ENCODE measurements around the gene G6PD.

Gene G6PD

GRCh38 chrX:154487518-154488290, 58.9 kb downstream of the G6PD start:
- no peak for DNase-seq (ENCODE audit: low read depth)
- H3K4me3 ChIP-seq (ENCODE audit: control insufficient read depth, low read depth, low read length), result no peak overlapping the region
- TF ChIP-seq, protein P1, sequence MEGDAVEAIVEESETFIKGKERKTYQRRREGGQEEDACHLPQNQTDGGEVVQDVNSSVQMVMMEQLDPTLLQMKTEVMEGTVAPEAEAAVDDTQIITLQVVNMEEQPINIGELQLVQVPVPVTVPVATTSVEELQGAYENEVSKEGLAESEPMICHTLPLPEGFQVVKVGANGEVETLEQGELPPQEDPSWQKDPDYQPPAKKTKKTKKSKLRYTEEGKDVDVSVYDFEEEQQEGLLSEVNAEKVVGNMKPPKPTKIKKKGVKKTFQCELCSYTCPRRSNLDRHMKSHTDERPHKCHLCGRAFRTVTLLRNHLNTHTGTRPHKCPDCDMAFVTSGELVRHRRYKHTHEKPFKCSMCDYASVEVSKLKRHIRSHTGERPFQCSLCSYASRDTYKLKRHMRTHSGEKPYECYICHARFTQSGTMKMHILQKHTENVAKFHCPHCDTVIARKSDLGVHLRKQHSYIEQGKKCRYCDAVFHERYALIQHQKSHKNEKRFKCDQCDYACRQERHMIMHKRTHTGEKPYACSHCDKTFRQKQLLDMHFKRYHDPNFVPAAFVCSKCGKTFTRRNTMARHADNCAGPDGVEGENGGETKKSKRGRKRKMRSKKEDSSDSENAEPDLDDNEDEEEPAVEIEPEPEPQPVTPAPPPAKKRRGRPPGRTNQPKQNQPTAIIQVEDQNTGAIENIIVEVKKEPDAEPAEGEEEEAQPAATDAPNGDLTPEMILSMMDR (conservative IDR thresholded peaks at IDR 0.05; ENCODE audit: control insufficient read depth, insufficient read depth, low read depth, low read length), result no peak

- H3K4me3 ChIP-seq (ENCODE audit: control insufficient read depth, low read depth, low read length), result peak within 1 kb of the TSS; percentile 49
- DNase-seq (ENCODE audit: low read depth), result peak; percentile 36
- TF ChIP-seq, protein P1 (conservative IDR thresholded peaks at IDR 0.05; ENCODE audit: control insufficient read depth, insufficient read depth, low read depth, low read length), result no peak
Observed at GRCh38 chrX:154486396-154487207, 60.0 kb downstream of the G6PD start, which contains the start of gene UBL4A. Gene UBL4A, minus strand, starts transcription at chrX:154486615. Its CDS starts 31 bp downstream, at chrX:154486584.

GRCh38 chrX:154486052-154486395, 60.6 kb downstream of the G6PD start:
- DNase-seq (ENCODE audit: low read depth), result no peak
- H3K4me3 ChIP-seq (ENCODE audit: control insufficient read depth, low read depth, low read length), result peak overlapping the region; percentile 49
- TF ChIP-seq, protein P1 (conservative IDR thresholded peaks at IDR 0.05; ENCODE audit: control insufficient read depth, insufficient read depth, low read depth, low read length), result no peak

DNA sequence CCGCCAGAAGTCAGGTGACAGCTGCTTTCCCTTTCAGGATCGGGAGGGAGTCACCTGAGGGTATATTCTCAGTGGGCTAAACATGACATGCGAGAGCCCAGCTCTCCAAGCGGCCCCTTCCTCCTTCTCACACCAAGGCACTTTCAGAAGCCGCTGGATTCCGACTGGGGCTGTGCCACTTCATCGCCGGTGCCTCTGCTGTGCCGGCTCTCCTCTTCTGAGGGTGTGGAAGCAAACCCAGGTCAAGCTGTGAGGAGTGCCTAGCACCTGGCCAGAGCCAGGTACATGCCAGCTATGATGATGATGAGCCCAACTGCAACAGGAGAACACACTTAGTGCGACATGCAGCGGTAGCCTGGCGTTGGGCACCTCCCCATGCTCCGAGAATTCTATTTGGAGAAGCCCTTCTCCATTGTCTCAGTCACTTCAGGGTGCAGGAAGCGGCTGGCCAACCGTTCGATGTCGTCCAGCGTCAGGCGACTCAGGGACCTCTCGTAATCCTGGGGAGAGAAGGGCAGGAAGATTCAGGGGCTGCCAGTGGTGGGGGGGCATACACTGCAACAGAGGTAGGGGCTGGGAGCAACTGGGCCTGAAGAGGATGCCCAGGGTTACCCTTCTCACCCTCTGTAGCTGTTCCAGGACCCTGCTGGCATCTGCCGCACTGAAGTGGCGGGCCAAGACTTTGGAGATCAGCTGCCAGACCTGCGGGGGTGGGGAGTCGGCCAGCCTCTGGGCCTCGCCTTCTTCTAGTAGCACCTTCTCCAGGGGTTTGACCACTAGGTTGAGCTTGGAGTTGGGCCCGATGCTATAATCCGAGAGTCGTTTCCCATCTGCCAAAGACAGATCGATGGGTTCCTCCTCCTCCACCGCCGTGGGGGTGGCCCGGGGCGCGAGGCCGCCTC, 61.2 kb downstream of the G6PD start:
- DNase-seq (ENCODE audit: low read depth), result no peak
- H3K4me3 ChIP-seq (ENCODE audit: control insufficient read depth, low read depth, low read length), result peak overlapping the region; percentile 49
- TF ChIP-seq, protein P1 (conservative IDR thresholded peaks at IDR 0.05; ENCODE audit: control insufficient read depth, insufficient read depth, low read depth, low read length), result no peak

DNA sequence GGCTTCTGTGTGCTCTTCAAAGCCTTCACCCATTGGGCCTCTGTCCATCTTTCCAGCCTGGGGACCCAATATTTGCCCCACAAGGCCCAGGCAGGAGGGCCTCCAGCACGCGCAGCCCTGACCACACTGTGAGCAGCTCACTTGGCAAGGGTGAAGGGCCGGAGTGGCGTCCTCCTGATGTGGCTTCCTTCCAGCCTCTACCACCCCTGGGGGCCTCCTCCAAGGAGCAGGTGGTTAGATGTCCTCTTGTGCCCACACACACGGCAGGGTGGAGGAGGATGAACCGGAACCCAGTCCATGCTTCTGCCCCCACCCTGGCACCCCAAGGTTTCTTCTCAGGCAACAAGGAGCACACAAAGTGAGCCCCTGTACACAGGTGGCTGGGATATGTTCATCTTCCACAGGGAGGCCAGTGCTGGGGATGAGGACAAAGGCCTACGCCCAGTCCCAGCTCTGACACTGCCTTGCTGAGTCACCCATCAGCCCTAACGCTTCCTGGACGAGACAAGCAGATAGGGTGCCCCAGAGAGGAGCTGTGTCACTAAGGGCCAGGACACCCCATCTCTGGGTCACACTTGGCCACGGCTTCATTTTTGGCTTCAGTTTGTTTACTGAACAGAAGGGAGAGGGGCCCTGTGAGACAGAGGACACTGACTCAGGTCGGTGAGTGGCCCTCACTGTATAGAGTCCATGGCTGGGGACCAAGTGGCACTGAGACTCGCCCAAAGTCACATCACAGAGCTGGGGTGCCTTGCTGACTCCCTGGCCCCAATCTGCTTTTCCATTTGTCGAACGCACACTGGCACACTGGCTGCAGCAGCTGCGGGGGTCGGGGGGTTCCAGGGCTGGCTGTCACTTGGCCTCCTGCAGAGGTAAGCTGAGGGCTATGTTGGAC, 62.1 kb downstream of the G6PD start:
- no peak overlapping the region for H3K4me3 ChIP-seq (ENCODE audit: control insufficient read depth, low read depth, low read length)
- TF ChIP-seq, protein P1 (conservative IDR thresholded peaks at IDR 0.05; ENCODE audit: control insufficient read depth, insufficient read depth, low read depth, low read length), result no peak
- peak; percentile 20 for DNase-seq (ENCODE audit: low read depth)
